Measurements from ENCODE around the gene TRIM5.
"Not testable (repeated sequence)": the region's sequence is repeated elsewhere in the genome, so short reads cannot be mapped to it uniquely, and the experiment has no call there.

The TRIM5 gene

DNA sequence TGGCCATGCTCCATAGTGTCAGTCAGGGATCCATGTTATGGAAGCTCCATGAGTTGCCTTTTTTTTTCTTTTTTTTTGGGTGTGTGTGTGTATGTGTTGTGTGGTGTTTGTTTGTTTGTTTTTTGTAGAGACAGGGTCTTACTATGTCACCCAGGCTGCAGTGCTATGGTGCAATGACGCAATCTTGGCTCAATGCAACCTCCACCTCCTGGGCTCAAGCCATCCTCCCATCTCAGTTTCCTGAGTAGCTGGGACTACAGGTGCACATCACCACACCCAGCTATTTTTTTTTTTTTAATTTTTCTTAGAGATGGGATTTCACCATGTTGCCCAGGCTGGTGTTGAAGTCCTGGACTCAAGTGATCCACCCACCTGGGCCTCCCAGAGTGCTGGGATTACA is 3.6 kb upstream of the TRIM5 start:
- DNase-seq = no peak

- DNase-seq = no peak
Observed at GRCh38 chr11:5686426-5686825, 1.6 kb upstream of the TRIM5 start.

- peak; percentile 32 for DNase-seq
Observed at GRCh38 chr11:5684036-5684645, 733 bp downstream of the TRIM5 start.

DNA sequence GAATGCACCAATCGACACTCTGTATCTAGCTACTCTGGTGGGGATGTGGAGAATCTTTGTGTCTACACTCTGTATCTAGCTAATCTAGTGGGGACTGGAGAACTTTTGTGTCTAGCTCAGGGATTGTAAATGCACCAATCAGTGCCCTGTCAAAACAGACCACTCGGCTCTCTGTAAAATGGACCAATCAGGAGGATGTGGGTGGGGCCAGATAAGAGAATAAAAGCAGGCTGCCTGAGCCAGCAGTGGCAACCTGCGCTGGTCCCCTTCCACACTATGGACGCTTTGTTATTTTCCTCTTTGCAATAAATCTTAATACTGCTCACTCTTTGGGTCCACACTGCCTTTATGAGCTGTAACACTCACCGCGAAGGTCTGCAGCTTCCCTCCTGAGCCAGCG is 1.3 kb downstream of the TRIM5 start:
- DNase-seq = peak; percentile 36

DNA sequence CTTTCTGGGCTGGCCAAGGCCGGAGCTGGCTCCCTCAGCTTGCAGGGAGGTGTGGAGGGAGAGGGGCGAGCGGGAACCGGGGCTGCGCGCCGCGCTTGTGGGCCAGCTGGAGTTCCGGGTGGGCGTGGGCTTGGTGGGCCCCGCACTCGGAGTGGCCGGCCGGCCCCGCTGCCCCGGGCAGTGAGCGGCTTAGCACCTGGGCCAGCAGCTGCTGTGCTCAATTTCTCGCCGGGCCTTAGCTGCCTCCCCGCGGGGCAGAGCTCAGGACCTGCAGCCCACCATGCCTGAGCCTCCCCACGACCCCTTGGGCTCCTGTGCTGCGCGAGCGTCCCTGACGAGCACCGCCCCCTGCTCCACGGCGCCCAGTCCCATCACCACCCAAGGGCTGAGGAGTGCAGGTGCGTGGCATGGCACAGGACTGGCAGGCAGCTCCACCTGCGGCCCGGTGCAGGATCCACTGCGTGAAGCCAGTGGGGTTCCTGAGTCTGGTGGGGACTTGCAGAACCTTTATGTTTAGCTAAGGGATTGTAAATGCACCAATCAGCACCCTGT is 1.9 kb downstream of the TRIM5 start:
- not testable (repeated sequence) for DNase-seq

GRCh38 chr11:5679811-5680210 is 5.1 kb downstream of the TRIM5 start:
- DNase-seq = no peak

GRCh38 chr11:5674391-5674790 is 10.5 kb downstream of the TRIM5 start:
- DNase-seq = no peak

GRCh38 chr11:5671831-5672230 is 13.0 kb downstream of the TRIM5 start:
- DNase-seq = no peak

DNA sequence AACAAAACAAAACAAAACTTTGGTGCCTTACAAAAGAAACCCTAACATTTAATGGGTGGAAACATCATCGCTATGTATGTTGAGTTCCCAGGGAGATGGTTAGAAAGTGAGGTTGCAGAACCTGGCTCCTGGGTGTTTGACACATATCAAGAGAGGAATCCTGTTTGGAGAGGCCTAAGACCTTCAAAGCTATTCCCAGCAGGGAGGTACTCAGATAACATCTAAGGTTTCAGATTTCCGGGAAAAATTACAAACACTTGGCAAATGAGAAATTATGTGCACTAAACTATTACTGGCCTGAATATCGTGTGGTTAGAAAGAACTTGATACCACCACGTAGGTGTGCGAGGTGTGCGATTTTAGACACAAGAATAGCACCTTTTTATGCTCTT is 18.5 kb downstream of the TRIM5 start:
- DNase-seq = no peak

DNA sequence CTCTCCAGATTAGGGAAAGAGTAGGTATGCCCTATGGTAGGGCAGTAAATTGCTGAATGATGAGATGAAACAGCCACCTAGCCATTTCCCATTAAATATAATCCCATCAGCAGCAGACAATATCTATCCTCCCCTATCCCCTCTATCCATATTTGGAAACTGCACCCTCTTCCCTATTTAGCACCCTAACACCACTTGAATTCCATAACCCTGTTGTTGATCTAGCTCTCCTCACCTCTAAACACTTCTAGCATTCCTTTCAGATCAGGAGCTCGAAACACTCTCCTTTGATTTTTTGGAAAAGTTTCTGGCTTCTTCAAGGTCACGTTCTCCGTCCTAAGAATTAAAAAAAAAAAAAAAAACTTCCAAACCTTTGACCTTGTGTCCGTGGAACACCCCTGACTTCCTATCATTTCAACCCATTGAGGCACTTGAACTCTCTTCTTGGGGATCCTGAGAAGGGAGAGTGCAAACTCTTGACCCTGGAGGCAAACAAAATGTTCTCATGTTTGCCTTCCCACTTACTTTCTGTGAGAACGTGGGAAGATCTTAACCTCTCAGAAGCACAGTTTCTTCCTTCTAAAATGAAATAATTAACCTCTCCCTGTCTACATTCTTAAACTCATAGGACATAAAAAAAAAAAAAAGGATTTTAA is 19.0 kb downstream of the TRIM5 start:
- DNase-seq = no peak

DNA sequence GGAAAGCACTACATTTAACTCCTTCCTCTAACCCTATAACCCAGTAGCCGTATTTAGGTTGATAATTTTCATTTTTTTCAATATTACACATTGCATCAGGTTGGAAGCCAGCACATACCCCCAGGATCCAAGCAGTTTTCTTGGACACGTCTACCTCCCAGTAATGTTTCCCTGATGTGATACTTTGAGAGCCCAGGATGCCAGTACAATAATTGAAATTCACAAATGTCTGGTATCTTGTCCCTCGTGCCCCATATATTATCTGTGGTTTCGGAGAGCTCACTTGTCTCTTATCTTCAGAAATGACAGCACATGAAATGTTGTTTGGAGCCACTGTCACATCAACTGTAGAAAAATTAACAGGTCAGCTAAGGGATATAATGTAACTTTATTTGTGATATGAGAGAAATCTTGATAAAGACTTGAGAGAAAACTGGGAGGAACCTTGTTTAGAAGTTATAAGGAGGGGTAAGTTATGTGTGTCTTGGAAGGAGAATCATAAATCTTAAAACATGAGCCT is 19.8 kb downstream of the TRIM5 start:
- DNase-seq = peak; percentile 38

DNA sequence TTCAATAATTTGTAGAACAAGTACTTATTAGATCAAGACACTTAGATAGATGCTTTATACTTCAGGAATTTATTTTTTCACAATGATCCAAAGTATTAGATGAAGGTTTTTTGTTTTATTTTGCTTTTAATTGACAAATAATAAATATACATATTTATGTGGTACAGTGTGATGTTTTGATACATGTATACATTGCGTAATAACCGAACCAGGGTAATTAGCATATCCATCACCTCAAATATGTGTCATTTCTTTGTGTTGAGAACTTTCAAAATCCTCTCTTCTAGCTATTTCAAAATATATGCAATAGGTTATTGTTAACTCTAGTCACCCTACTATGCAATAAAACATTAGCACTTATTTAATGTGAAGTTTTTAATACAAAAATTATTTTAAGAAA is 21.4 kb downstream of the TRIM5 start:
- DNase-seq = no peak

GRCh38 chr11:5658318-5658717 is 26.6 kb downstream of the TRIM5 start:
- no peak for DNase-seq

DNA sequence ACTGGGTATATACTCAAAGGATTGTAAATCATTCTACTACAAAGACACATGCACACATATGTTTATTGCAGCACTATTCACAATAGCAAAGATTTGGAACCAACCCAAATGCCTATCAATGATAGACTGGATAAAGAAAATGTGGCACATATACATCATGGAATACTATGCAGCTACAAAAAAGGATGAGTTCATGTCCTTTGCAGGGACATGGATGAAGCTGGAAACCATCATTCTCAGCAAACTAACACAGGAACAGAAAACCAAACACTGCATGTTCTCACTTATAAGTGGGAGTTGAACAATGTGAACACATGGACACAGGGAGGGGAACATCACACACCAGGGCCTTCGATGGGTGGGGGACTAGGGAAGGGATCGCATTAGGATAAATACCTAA is 27.9 kb downstream of the TRIM5 start:
- DNase-seq = not testable (repeated sequence)

GRCh38 chr11:5655474-5655873 is 29.4 kb downstream of the TRIM5 start:
- DNase-seq = no peak

- DNase-seq = no peak
Observed at GRCh38 chr11:5646139-5646538, 38.7 kb downstream of the TRIM5 start.

GRCh38 chr11:5643585-5643984 is 41.3 kb downstream of the TRIM5 start:
- no peak for DNase-seq

DNA sequence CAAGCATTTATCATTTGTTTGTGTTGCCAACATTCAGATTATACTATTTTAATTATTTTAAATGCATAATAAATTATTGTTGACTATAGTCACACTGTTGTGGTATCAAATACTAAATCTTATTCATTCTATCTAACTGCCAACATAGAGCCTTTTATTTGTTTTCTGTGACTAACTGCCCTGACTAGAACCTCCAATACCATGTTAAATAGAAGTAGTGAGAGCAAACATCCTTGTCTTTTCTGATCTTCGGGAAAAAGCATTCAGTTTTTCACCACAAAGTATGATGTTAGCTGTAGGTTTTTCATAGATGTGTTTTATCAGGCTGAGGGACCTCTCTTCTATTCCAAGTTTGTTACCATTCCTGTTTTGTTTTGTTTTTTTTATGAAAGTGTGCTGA is 44.9 kb downstream of the TRIM5 start:
- no peak for DNase-seq

DNA sequence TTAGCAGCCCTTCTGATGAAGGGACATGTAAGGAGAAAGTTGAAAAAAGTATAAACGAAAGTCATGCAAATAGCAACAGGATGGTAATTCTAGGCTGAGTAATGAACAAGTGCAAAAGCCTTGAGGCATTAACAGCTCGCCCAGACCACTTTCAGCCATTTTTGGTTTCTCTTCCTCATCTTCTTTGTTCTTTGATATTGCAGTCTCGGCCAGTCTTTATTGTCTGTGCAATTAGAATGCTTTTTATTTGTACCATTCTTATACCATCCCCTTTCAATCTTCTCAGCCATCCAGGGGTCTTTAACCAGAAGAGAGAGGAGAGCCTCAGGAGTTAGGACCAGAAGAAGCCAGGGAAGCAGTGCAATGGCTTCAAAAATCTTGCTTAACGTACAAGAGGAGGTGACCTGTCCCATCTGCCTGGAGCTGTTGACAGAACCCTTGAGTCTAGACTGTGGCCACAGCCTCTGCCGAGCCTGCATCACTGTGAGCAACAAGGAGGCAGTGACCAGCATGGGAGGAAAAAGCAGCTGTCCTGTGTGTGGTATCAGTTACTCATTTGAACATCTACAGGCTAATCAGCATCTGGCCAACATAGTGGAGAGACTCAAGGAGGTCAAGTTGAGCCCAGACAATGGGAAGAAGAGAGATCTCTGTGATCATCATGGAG is 52.8 kb downstream of the TRIM5 start:
- DNase-seq = no peak

- DNase-seq = no peak
Observed at GRCh38 chr11:5631417-5631816, 53.5 kb downstream of the TRIM5 start.

DNA sequence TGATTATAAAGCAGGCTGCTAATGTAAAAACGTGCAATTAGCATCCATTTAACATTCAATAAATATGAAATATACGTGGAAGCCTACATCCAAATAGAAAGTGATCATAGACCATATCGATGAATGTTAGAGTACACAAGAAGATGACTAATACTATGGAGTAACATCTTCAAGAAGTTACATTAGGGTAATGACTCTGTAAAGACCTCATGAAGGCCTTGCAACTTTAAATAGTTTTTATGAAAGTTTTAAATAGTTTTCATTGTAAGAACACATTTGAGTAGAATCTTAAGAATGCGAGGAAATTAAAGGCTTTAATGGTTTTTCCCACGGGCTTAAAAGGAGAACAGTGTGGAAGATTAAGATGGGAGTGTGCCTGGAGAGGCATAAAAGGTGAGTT is 58.7 kb downstream of the TRIM5 start:
- no peak for DNase-seq

DNA sequence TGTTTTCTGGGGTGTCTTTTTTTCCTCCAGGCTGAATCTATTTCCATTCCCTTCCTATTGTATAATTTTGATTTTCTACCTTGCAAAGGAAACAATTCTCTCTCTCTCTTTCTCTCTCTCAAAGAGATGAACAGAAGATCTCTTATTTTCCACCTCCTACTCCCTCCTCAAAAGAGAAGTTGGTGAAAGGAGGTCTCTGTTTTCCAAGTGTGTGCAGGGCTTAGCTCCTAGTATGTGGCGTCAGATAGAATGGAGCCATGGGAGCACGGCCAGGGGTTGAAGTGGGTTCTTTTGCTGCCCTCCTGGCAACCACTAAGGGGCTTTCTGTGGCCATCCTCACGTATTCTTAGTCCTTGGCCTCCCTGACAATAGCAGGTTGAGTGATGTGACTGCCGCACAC is 59.6 kb downstream of the TRIM5 start:
- no peak for DNase-seq

DNA sequence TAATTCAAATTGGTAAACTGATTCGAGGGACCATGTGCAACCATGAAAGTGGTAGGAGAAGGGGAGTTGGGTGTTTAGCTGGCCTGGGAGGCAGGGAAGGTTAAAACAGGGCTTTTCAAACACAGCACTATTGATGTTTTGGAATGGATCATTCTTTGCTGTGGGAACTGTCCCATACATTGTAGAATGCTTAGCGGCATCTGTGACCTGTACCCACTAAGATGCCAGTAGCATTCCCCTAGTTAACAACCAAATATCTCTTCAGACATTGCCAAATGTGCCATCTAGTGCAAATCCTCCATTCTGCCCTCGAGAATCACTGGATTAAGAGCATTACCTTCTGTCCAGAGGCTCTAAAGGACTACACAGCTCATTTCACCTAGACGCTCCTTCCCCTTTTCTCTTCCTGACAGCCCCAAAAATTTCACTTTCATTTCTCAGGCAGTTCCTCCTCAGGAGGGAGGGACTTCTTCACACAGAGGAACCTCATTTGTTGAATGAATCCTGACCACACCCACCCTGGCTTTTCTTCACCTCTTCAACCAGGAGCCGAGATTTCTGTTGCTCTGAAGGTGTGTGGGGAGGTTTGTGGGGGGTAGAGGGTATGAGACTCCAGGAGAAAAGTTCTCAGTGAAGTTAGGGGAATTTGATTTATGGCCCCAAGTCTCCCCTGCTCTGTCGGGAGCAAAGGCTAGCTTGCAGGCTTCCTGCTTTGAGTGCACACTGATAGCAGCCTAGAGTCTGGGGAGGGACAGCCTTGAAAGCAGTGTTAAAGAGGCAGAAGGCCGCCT is 60.2 kb downstream of the TRIM5 start, which contains the start of gene TRIM34:
TSS of gene TRIM34 (plus strand) at position 513 of the 791 bp plus-strand sequence. CDS start 7,331 bp downstream, outside the sequence.
- peak; percentile 93 for DNase-seq

Measured in hematopoietic multipotent progenitor cell treated with erythropoietin and hydrocortisone succinate and interleukin-3 and kit ligand, for 4 days (in vitro differentiated cells).